DND-41 (cell line): ENCODE results near the gene AHCYL1.

ENCODE experiments used
- ATAC-seq: fragments of 200-7000 bp; cut with Tn5 transposase; 3 replicates; pipeline ENCODE4 v1.9.1; 2021; ENCODE audit warnings: low read depth; ENCODE audit not compliant: insufficient read depth
- DNase-seq: peaks from one replicate; pipeline ENCODE4 v3.0.0-alpha.2; 2020
- H2AFZ ChIP-seq: 2 replicates; pipeline ENCODE4 v1.6.0; 2012; ENCODE audit warnings: low read depth, low read length
- H3K27ac ChIP-seq: 2 replicates; pipeline ENCODE4 v1.5.1; 2012; ENCODE audit warnings: low read length, inconsistent platforms
- H3K27me3 ChIP-seq: fragments of 200-600 bp; sonication (generic); 2 replicates; pipeline ENCODE4 v1.6.0; 2012; ENCODE audit warnings: low read length, mild to moderate bottlenecking, inconsistent platforms; ENCODE audit not compliant: insufficient read depth, poor library complexity
- H3K36me3 ChIP-seq: 2 replicates; pipeline ENCODE4 v1.5.1; 2012; ENCODE audit warnings: low read length, inconsistent platforms; ENCODE audit not compliant: insufficient read depth
- H3K4me1 ChIP-seq: 2 replicates; pipeline ENCODE4 v1.5.1; 2012; ENCODE audit warnings: mild to moderate bottlenecking, low read length; ENCODE audit not compliant: insufficient read depth
- H3K4me2 ChIP-seq: 2 replicates; pipeline ENCODE4 v1.6.0; 2012; ENCODE audit warnings: mild to moderate bottlenecking, moderate library complexity, low read length, inconsistent platforms; ENCODE audit not compliant: insufficient read depth
- H3K4me3 ChIP-seq, 2 experiments: fragments of 200-600 bp in 1 of 2; shearing (Covaris generic) in 1 of 2; 2 replicates each; pipeline ENCODE4 v1.5.1; 2012 to 2016; ENCODE audit warnings: inconsistent platforms in 2 of 2, low read length in 2 of 2, mild to moderate bottlenecking in 2 of 2, low read depth in 1 of 2, moderate library complexity in 1 of 2
- H3K79me2 ChIP-seq: 2 replicates; pipeline ENCODE4 v1.6.0; 2012; ENCODE audit warnings: low read length, inconsistent platforms; ENCODE audit not compliant: insufficient read depth
- H3K9ac ChIP-seq: 2 replicates; pipeline ENCODE4 v1.6.0; 2012; ENCODE audit warnings: low read depth, mild to moderate bottlenecking, inconsistent platforms, low read length, moderate library complexity
- H3K9me3 ChIP-seq: 2 replicates; pipeline ENCODE4 v1.5.1; 2012; ENCODE audit warnings: low read length, moderate library complexity, mild to moderate bottlenecking, inconsistent platforms; ENCODE audit not compliant: insufficient read depth, severe bottlenecking
- H4K20me1 ChIP-seq: 2 replicates; pipeline ENCODE4 v1.6.0; 2012; ENCODE audit warnings: low read length; ENCODE audit not compliant: insufficient read depth
- EZH2 ChIP-seq: IDR thresholded peaks from 3 replicates; pipeline ENCODE4 v1.6.1; 2012; ENCODE audit warnings: borderline replicate concordance, low read depth, mild to moderate bottlenecking, moderate library complexity, low read length, inconsistent platforms; ENCODE audit not compliant: severe bottlenecking
- TF ChIP-seq, protein P1 (sequence below): IDR thresholded peaks from 2 replicates; pipeline ENCODE4 v1.5.1; 2012; ENCODE audit warnings: borderline replicate concordance, low read length, moderate library complexity, mild to moderate bottlenecking; ENCODE audit not compliant: poor library complexity, severe bottlenecking; ENCODE audit errors: extremely low read depth

Gene AHCYL1

GRCh38 chr1:110049801-110050601 lies 65.4 kb downstream of the AHCYL1 start:
- ATAC-seq (no peak), DNase-seq (no peak)
- Histone ChIP-seq H4K20me1 (peaks cover 18% of the 10 kb centered on the region), H3K9me3 (no peaks in the 10 kb centered on the region), H3K4me2 (no peak overlapping the region), H2AFZ (no peak overlapping the region), H3K36me3 (peaks cover 97% of the 10 kb centered on the region), H3K27ac (no peak overlapping the region), H3K79me2 (no peaks in the 10 kb centered on the region), H3K9ac (no peak overlapping the region), H3K4me1 (no peaks in the 10 kb centered on the region), H3K27me3 (no peaks in the 10 kb centered on the region), H3K4me3 (no peak overlapping the region)
- no peak for TF ChIP-seq EZH2
- TF ChIP-seq, protein P1, sequence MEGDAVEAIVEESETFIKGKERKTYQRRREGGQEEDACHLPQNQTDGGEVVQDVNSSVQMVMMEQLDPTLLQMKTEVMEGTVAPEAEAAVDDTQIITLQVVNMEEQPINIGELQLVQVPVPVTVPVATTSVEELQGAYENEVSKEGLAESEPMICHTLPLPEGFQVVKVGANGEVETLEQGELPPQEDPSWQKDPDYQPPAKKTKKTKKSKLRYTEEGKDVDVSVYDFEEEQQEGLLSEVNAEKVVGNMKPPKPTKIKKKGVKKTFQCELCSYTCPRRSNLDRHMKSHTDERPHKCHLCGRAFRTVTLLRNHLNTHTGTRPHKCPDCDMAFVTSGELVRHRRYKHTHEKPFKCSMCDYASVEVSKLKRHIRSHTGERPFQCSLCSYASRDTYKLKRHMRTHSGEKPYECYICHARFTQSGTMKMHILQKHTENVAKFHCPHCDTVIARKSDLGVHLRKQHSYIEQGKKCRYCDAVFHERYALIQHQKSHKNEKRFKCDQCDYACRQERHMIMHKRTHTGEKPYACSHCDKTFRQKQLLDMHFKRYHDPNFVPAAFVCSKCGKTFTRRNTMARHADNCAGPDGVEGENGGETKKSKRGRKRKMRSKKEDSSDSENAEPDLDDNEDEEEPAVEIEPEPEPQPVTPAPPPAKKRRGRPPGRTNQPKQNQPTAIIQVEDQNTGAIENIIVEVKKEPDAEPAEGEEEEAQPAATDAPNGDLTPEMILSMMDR = no peak

GRCh38 chr1:110050602-110051261 lies 66.2 kb downstream of the AHCYL1 start:
- DNase-seq (no peak), ATAC-seq (no peak)
- H3K4me3 ChIP-seq = no peak overlapping the region
- no peak for TF ChIP-seq EZH2
- TF ChIP-seq, protein P1 = no peak
- H3K36me3 ChIP-seq = peaks cover 97% of the 10 kb centered on the region
- H3K27me3 ChIP-seq = no peaks in the 10 kb centered on the region
- H3K9me3 ChIP-seq = no peaks in the 10 kb centered on the region
- H3K9ac ChIP-seq = no peak overlapping the region
- H4K20me1 ChIP-seq = peaks cover 18% of the 10 kb centered on the region
- no peak overlapping the region for H3K27ac ChIP-seq
- no peak overlapping the region for H2AFZ ChIP-seq
- H3K4me2 ChIP-seq = no peak overlapping the region
- H3K4me1 ChIP-seq = no peaks in the 10 kb centered on the region
- H3K79me2 ChIP-seq = no peaks in the 10 kb centered on the region

- H3K4me2 ChIP-seq = no peak overlapping the region
- H3K4me3 ChIP-seq = no peak overlapping the region
- no peaks in the 10 kb centered on the region for H3K4me1 ChIP-seq
- ATAC-seq = no peak
- H3K36me3 ChIP-seq = peaks cover 98% of the 10 kb centered on the region
- H3K79me2 ChIP-seq = no peaks in the 10 kb centered on the region
- no peaks in the 10 kb centered on the region for H3K27me3 ChIP-seq
- H4K20me1 ChIP-seq = peaks cover 18% of the 10 kb centered on the region
- TF ChIP-seq EZH2 = no peak
- TF ChIP-seq, protein P1 = no peak
- H3K9me3 ChIP-seq = no peaks in the 10 kb centered on the region
- no peak overlapping the region for H2AFZ ChIP-seq
- H3K9ac ChIP-seq = no peak overlapping the region
- no peak for DNase-seq
- H3K27ac ChIP-seq = no peak overlapping the region
These were observed 66.7 kb downstream of the AHCYL1 start for GRCh38 chr1:110051262-110051648.
